Measurements from ENCODE around the gene CALU. TPM values are rescaled to one million over a fixed set of nuclear protein-coding genes. Genes with fewer than 3 reads are reported as not detected.

Gene CALU
- total RNA-seq, 1 donor from 2014 or later = 210 TPM

DNA sequence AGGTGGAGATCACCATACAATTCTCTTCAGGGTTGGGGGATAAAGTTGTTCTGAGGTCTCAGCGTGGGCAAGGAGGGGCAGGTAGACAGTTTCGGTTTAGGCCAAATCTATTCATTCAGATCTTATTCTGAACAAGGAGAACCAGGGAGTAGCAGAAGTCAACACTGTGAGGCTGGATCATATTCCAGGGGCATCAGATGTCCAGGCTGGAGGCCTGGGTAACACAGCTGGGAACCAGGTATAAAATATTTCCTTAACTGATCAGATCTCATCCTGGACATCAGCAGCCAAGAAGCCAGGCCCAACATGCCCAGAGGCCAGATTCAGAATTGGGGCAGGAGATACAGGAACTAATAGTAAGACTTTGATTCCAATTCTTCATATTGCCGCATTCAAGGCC is 71.8 kb downstream of the CALU start:
- H3K27me3 ChIP-seq (ENCODE audit: control insufficient read depth, insufficient read depth, low read length) = no peaks in the 10 kb centered on the region
- no peak for DNase-seq (ENCODE audit: low read depth)

DNA sequence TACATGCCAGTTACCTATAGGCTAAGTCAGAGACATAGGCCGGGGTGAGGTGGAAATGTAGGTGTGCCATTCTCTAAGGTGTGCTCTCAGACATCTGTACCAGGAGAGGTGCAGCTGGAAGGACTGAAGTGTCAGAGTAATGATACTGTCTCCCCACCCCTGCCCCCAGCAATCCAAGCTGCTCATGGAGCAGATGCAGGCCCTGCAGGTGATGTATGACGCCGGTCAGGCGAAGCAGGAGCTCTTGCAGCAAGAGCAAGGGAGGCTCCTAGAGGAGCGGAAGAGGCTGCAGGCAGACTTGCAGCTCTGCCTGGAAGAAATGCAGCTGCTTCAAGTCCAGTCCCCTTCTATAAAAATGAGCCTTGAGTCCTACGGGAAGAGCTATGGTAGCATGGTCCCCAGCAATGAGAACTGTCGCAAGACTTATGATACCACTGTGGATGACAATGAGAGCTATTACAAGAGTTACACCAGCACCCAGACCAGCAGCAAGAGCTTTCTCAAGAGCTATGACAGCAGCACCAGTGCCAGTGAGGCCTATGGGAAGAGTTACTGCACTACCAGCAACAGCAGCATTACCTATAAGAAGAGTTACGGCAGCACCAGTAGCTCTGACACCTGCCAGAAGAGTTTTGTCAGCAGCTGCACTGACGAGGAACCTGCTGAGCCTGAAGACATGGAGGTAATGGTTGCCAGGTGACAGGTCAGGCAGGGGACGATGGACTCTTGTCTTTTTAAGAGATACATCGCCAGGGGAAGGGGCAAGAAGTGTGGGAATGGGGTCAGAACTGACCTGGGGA is 72.7 kb downstream of the CALU start:
- no peak for DNase-seq (ENCODE audit: low read depth)
- no peak overlapping the region for H3K4me3 ChIP-seq (ENCODE audit: low read depth, low read length)
- H3K36me3 ChIP-seq (ENCODE audit: control insufficient read depth, insufficient read depth, low read length) = no peaks in the 10 kb centered on the region
- no peaks in the 10 kb centered on the region for H3K27me3 ChIP-seq (ENCODE audit: control insufficient read depth, insufficient read depth, low read length)
- TF ChIP-seq, protein P1, sequence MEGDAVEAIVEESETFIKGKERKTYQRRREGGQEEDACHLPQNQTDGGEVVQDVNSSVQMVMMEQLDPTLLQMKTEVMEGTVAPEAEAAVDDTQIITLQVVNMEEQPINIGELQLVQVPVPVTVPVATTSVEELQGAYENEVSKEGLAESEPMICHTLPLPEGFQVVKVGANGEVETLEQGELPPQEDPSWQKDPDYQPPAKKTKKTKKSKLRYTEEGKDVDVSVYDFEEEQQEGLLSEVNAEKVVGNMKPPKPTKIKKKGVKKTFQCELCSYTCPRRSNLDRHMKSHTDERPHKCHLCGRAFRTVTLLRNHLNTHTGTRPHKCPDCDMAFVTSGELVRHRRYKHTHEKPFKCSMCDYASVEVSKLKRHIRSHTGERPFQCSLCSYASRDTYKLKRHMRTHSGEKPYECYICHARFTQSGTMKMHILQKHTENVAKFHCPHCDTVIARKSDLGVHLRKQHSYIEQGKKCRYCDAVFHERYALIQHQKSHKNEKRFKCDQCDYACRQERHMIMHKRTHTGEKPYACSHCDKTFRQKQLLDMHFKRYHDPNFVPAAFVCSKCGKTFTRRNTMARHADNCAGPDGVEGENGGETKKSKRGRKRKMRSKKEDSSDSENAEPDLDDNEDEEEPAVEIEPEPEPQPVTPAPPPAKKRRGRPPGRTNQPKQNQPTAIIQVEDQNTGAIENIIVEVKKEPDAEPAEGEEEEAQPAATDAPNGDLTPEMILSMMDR (IDR thresholded peaks at IDR 0.05; ENCODE audit: insufficient read depth, low read length, poor library complexity, severe bottlenecking) = no peak

More for the DNA sequence above, 71.8 kb downstream of the CALU start:
- no peaks in the 10 kb centered on the region for H3K36me3 ChIP-seq (ENCODE audit: control insufficient read depth, insufficient read depth, low read length)
- TF ChIP-seq, protein P1 (IDR thresholded peaks at IDR 0.05; ENCODE audit: insufficient read depth, low read length, poor library complexity, severe bottlenecking) = no peak
- H3K4me3 ChIP-seq (ENCODE audit: low read depth, low read length) = no peak overlapping the region

DNA sequence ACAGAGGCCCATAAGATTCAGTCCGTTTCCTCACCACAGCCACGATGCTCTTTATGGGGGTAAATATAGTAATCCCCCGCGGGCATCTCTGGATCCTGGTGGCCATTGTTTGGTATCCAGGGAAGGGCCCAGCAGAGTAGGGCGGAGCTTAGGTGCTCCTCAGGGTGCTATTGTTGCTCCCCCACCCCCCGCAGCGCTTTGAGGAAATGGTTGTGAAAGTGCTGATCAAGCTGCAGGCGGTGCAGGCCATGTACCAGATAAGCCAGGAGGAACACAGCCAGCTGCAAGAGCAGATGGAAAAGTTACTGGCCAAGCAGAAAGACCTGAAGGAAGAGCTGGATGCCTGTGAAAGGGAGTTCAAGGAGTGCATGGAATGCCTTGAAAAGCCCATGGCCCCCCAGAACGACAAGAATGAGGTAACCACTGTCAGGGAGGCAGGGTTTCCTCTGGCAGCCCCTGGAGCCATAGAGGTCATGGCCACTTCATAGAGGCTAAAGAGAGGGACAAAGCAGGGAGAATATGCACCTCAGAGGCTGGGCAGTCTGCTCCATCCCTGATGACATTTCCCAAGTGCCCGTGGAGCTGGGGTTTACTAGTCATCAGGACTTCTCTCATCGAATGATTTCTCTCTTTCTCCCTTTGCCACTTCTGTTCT is 73.5 kb downstream of the CALU start:
- TF ChIP-seq, protein P1 (IDR thresholded peaks at IDR 0.05; ENCODE audit: insufficient read depth, low read length, poor library complexity, severe bottlenecking) = no peak
- Histone ChIP-seq H3K36me3 (ENCODE audit: control insufficient read depth, insufficient read depth, low read length) (no peaks in the 10 kb centered on the region), H3K27me3 (ENCODE audit: control insufficient read depth, insufficient read depth, low read length) (no peaks in the 10 kb centered on the region), H3K4me3 (ENCODE audit: low read depth, low read length) (no peak overlapping the region)
- no peak for DNase-seq (ENCODE audit: low read depth)

DNA sequence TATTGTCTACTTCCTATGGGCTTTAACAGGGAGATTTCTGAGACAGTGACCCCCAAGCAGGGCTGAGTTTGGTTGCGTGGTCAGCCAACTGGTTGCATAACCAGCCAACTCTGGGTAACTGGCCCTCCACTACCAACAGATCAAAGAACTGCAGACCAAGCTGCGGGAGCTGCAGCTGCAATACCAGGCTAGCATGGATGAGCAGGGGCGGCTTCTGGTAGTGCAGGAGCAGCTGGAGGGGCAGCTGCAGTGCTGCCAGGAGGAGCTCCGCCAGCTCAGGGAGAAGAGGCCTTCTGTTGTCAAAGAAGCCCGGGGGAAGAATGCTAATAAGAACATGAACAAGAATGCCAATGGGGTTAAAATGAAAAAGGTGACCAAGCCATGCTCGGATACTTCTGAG is 75.3 kb downstream of the CALU start:
- TF ChIP-seq, protein P1 (IDR thresholded peaks at IDR 0.05; ENCODE audit: insufficient read depth, low read length, poor library complexity, severe bottlenecking) = no peak
- no peak overlapping the region for H3K4me3 ChIP-seq (ENCODE audit: low read depth, low read length)
- no peak for DNase-seq (ENCODE audit: low read depth)
- H3K27me3 ChIP-seq (ENCODE audit: control insufficient read depth, insufficient read depth, low read length) = peaks cover 2% of the 10 kb centered on the region
- no peaks in the 10 kb centered on the region for H3K36me3 ChIP-seq (ENCODE audit: control insufficient read depth, insufficient read depth, low read length)

DNA sequence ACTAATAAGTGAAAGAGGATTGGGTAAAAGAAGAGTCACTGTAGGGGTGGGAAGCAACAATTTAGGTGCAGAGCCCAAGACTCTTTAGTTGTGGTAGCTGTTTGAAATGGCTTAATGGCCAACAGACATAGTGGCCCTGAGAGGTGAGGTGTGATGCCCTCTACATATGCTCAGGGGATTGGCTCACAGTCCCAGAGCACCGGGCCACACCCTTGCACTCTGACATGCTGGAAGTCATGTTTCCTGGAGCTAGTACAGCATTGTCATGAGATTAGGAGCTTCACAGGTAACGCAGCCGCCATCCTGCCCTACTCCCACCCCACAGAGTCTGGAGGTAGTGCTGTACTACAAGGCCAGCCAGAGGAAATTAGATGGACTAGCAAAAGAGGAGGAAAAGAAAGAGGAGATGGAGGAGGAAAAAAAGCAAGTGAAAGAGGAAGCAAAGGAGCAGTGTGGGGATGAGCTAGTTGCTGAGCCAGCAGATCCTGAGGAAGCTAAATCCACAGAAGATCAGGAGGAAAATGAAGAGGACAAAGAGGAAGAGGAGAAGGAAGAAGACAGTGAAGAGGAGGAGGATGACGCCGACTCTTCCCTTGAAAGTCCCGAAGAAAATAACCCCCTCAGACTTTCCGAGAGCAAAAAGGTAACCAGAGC is 76.3 kb downstream of the CALU start:
- DNase-seq (ENCODE audit: low read depth) = no peak
- H3K4me3 ChIP-seq (ENCODE audit: low read depth, low read length) = no peak overlapping the region
- TF ChIP-seq, protein P1 (IDR thresholded peaks at IDR 0.05; ENCODE audit: insufficient read depth, low read length, poor library complexity, severe bottlenecking) = no peak
- no peaks in the 10 kb centered on the region for H3K36me3 ChIP-seq (ENCODE audit: control insufficient read depth, insufficient read depth, low read length)
- H3K27me3 ChIP-seq (ENCODE audit: control insufficient read depth, insufficient read depth, low read length) = peaks cover 2% of the 10 kb centered on the region

Data from kidney epithelial cell (primary cell).